GM12874 (cell line): ENCODE data around the gene CRY2.

Experiments used
- CTCF ChIP-seq: IDR thresholded peaks from 2 replicates; pipeline ENCODE4 v1.5.1; 2011; ENCODE audit warnings: low read depth, mild to moderate bottlenecking, control low read depth, low read length, moderate library complexity; ENCODE audit not compliant: insufficient read depth

The CRY2 gene

DNA sequence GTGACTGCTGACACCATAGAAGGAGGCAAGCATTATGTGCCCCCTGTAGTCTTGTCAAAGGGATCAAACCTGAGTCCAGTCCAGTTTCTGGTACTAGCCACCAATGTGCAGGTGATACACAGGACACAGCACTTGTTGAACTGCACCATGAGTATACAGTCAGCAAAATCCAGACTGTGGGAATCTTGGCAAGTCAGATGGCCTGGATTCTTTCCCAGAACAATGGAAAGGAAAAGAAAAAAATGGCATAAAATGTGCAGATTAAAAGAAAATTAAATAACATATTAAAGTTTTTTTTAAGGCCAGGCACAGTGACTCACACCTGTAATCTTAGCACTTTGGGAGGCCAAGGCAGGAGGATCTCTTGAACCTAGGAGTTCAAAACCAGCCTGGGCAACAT is 16.8 kb downstream of the CRY2 start:
- TF ChIP-seq CTCF, result no peak

GRCh38 chr11:45869551-45869950 is 22.3 kb downstream of the CRY2 start:
- no peak for TF ChIP-seq CTCF

DNA sequence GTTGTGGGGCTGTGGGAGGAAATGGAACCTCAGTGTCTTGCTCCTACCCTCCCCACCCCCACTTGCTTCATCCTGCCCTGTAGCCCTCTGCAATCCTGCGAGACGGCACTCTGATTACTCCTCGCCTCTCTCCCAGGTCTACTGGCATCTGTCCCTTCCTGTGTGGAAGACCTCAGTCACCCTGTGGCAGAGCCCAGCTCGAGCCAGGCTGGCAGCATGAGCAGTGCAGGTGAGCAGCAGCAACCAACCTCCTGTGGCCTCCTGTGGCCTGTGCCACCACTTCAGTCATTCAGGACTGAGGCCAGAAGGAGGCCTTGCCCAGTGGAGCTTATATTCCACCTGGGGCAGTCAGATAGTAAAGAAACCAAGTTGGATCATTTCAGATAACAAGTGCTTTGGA is 23.4 kb downstream of the CRY2 start:
- TF ChIP-seq CTCF, result no peak

GRCh38 chr11:45871638-45872037 is 24.4 kb downstream of the CRY2 start:
- TF ChIP-seq CTCF, result no peak

- peak; percentile 68 for TF ChIP-seq CTCF
Measured at GRCh38 chr11:45872651-45873356, 25.5 kb downstream of the CRY2 start.

GRCh38 chr11:45876401-45876800 is 29.1 kb downstream of the CRY2 start:
- TF ChIP-seq CTCF, result no peak

- no peak for TF ChIP-seq CTCF
Measured at GRCh38 chr11:45877221-45877620, 29.9 kb downstream of the CRY2 start.
